Stimulated activated CD8-positive, alpha-beta memory T cell treated with anti-CD3 and anti-CD28 coated beads, Interleukin-2, amount 100 ng/mL, for 1 hour (primary cell): ENCODE data around the gene PALLD.

Experiments used
- DNase-seq, 2 donors: peaks; one replicate each; pipeline ENCODE4 v3.0.0-alpha.2; 2020; ENCODE audit warnings: low read depth in 2 of 2

PALLD gene

GRCh38 chr4:168831919-168832762 is 335.3 kb downstream of the PALLD start:
- DNase-seq, result peak in 1 of 2 donors; percentile 31

GRCh38 chr4:168832763-168833575 is 336.1 kb downstream of the PALLD start:
- DNase-seq, result no peak

- DNase-seq, result no peak
These were observed 337.0 kb downstream of the PALLD start for GRCh38 chr4:168833881-168834280.

- DNase-seq, result no peak
These were observed 339.1 kb downstream of the PALLD start for GRCh38 chr4:168835880-168836454.

- DNase-seq, result no peak
These were observed 339.6 kb downstream of the PALLD start for GRCh38 chr4:168836490-168836889.

- DNase-seq, result no peak
These were observed 341.1 kb downstream of the PALLD start for GRCh38 chr4:168837922-168838321.

- DNase-seq, result no peak
These were observed 343.0 kb downstream of the PALLD start for GRCh38 chr4:168839758-168840391.

- DNase-seq, result no peak
These were observed 343.5 kb downstream of the PALLD start for GRCh38 chr4:168840392-168840763.

GRCh38 chr4:168841000-168841671 is 344.3 kb downstream of the PALLD start:
- no peak for DNase-seq

GRCh38 chr4:168841672-168842019 is 344.8 kb downstream of the PALLD start:
- no peak for DNase-seq

GRCh38 chr4:168842186-168842585 is 345.3 kb downstream of the PALLD start:
- DNase-seq, result no peak

- DNase-seq, result no peak
These were observed 346.8 kb downstream of the PALLD start for GRCh38 chr4:168843635-168844034.

- DNase-seq, result no peak
These were observed 347.6 kb downstream of the PALLD start for GRCh38 chr4:168844353-168845049.

GRCh38 chr4:168845897-168846296 is 349.0 kb downstream of the PALLD start:
- DNase-seq, result no peak

GRCh38 chr4:168846414-168846813 is 349.6 kb downstream of the PALLD start:
- no peak for DNase-seq

- no peak for DNase-seq
These were observed 351.1 kb downstream of the PALLD start for GRCh38 chr4:168847771-168848502.

GRCh38 chr4:168849030-168849675 is 352.3 kb downstream of the PALLD start:
- DNase-seq, result no peak

GRCh38 chr4:168849997-168850396 is 353.1 kb downstream of the PALLD start:
- no peak for DNase-seq

- no peak for DNase-seq
These were observed 355.5 kb downstream of the PALLD start for GRCh38 chr4:168852387-168852786.
